HG02884 (cell line): ENCODE results near the gene PCDHGA8.
"Not testable (repeated sequence)": the region's sequence is repeated elsewhere in the genome, so short reads cannot be mapped to it uniquely, and the experiment has no call there.

Experiments used
- ATAC-seq: cut with Tn5 transposase; IDR thresholded peaks from one replicate; pipeline ENCODE4 v1.9.1; 2021; ENCODE audit warnings: mild to moderate bottlenecking, moderate library complexity; ENCODE audit not compliant: unreplicated experiment

PCDHGA8 gene

DNA sequence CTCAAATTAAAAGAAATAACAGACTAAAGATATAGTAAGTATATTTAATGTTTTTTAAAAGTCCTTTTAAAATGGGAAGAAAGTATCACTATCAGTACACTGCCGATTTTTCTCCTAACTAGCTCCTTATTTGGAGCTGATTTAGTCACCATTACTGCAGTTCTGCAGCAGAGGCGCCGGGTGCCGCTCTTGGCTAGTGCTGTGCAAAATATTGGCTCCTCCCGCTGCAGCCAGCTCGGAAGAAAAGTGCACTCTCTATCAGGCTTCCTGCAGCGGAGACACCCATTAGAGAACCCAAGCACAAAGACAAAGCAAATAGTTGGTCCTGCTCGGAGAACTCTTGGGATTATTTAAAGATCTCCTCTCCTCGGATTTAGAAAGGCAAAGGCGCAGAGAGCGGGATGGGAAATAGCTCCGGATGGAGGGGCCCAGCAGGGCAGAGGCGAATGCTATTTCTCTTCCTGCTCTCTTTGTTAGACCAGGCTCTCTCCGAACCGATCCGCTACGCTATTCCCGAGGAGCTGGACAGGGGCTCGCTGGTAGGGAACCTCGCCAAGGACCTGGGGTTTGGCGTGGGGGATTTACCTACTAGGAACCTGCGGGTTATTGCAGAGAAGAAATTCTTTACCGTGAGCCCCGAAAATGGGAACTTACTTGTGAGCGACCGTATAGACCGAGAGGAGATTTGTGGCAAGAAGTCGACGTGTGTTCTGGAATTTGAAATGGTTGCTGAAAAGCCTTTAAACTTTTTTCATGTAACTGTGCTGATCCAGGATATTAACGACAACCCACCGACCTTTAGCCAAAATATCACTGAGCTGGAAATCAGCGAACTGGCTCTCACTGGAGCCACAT is 22.2 kb upstream of the PCDHGA8 start, which contains the start of gene PCDHGB3:
PCDHGB3 (plus strand) TSS at position 249 of the 855 bp plus-strand sequence; CDS start at position 402, 153 bp downstream.
- ATAC-seq: peak; percentile 98

DNA sequence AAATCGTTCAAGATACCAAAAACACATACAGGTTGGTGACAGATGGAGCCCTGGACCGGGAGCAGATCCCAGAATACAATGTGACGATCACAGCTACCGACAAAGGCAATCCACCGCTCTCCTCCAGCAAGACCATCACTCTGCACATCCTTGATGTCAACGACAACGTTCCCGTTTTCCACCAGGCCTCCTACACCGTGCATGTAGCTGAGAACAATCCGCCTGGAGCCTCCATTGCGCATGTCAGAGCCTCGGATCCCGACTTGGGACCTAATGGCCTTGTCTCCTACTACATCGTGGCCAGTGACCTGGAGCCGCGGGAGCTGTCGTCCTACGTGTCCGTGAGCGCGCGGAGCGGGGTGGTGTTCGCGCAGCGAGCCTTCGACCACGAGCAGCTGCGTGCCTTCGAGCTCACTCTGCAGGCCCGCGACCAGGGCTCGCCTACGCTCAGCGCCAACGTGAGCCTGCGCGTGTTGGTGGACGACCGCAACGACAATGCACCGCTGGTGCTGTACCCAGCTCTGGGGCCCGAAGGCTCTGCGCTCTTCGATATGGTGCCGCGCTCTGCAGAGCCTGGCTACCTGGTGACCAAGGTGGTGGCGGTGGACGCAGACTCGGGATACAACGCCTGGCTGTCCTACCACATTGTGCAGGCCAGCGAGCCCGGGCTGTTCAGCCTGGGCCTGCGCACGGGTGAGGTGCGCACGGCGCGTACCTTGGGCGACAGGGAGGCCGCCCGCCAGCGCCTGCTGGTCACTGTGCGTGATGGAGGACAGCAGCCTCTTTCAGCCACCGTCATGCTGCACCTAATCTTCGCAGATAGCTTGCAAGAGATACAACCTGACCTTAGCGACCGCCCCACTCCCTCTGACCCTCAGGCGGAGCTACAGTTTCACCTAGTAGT is 20.6 kb upstream of the PCDHGA8 start:
- no peak for ATAC-seq

DNA sequence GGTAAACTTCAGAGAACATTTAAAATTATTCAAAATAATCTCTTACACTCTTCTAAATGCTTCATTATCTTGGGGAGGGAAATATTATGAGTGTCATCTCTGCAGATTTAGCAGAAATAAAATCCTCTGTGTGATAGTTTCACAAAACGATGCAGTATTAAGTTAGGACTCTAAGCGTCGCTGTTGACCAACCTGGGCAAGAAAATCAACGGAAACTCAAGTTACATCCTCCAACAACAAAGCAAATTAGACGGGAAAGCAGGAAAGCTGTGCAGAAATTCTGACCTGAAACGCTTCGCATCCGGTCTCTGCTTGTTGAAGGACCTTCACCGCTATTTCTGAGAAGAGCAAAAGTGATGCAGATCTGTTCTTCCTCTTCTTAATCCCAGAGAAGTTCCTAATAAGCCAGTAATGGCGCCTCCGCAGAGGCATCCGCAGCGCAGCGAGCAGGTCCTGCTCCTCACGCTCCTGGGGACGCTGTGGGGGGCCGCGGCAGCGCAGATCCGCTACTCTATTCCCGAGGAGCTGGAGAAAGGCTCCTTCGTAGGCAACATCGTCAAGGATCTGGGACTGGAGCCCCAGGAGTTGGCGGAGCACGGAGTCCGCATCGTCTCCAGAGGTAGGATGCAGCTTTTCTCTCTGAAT is 18.6 kb upstream of the PCDHGA8 start, which contains the start of gene PCDHGA6:
PCDHGA6 (plus strand) TSS at position 219 of the 645 bp plus-strand sequence; CDS start at position 412, 193 bp downstream.
- ATAC-seq: no peak

DNA sequence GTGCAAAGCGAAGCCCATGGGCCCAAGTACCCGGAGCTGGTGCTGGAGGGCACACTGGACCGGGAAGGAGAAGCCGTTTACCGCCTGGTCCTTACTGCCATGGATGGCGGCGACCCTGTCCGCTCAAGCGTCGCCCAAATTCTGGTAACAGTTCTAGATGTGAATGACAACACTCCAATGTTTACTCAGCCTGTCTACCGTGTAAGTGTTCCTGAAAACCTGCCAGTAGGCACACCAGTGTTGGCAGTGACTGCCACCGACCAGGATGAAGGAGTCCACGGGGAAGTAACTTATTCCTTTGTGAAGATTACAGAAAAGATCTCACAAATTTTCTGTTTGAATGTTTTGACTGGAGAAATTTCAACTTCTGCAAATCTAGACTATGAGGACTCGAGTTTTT is 17.8 kb upstream of the PCDHGA8 start:
- no peak for ATAC-seq

DNA sequence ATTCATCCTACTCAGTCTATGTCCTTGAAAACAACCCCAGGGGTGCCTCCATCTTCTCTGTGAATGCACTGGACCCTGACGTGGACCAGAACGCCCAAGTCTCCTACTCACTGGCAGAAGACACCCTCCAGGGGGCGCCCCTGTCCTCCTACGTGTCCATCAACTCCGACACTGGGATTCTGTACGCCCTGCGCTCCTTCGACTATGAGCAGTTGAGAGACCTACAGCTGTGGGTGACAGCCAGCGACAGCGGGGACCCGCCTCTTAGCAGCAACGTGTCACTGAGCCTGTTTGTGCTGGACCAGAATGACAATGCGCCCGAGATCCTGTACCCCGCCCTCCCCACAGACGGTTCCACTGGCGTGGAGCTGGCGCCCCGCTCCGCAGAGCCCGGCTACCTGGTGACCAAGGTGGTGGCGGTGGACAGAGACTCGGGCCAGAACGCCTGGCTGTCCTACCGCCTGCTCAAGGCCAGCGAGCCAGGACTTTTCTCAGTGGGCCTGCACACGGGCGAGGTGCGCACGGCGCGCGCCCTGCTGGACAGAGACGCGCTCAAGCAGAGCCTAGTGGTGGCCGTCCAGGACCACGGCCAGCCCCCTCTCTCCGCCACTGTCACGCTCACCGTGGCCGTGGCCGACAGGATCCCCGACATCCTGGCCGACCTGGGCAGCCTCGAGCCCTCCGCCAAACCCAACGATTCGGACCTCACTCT is 16.8 kb upstream of the PCDHGA8 start:
- ATAC-seq: not testable (repeated sequence)

DNA sequence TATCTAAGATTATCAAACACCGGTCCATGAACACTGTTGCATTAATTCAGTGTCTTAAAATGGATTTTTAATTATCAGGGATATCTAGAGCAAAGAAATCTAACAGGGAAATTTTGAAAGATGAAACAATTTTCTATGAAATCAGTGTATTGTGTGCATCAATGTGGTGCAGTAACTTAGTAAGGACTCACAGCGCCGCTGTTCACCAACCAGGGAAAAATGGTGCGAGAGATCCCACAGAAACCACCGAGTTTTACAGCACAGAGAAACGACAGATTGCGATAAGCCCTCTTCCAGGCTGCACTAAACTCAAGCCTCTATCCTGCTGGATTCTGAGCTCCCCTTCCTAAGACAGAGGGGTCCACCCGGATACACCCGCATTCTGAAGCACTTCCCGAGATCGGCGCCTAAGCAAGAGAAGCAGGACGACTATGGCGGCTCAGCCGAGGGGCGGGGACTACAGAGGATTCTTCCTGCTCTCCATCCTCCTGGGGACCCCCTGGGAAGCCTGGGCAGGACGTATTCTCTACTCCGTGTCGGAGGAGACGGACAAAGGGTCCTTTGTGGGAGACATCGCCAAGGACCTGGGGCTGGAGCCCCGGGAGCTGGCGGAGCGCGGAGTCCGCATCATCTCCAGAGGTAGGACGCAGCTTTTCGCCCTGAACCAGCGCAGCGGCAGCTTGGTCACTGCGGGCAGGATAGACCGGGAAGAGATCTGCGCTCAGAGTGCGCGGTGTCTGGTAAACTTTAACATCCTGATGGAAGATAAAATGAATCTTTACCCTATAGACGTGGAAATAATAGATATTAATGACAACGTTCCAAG is 9.8 kb upstream of the PCDHGA8 start, which contains the start of gene PCDHGA7:
PCDHGA7 (plus strand) TSS at position 274 of the 826 bp plus-strand sequence; CDS start at position 432, 158 bp downstream.
- ATAC-seq: no peak

DNA sequence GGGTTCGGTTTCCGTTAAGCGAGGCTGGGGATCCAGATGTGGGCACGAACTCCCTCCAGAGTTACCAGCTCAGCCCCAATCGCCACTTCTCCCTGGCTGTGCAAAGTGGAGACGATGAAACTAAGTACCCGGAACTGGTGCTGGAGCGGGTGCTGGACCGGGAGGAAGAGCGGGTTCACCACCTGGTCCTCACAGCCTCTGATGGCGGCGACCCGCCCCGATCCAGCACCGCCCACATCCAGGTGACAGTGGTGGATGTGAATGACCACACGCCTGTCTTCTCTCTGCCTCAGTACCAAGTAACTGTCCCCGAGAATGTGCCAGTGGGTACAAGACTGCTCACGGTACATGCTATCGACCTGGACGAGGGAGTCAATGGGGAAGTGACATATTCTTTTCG is 9.1 kb upstream of the PCDHGA8 start:
- no peak for ATAC-seq

DNA sequence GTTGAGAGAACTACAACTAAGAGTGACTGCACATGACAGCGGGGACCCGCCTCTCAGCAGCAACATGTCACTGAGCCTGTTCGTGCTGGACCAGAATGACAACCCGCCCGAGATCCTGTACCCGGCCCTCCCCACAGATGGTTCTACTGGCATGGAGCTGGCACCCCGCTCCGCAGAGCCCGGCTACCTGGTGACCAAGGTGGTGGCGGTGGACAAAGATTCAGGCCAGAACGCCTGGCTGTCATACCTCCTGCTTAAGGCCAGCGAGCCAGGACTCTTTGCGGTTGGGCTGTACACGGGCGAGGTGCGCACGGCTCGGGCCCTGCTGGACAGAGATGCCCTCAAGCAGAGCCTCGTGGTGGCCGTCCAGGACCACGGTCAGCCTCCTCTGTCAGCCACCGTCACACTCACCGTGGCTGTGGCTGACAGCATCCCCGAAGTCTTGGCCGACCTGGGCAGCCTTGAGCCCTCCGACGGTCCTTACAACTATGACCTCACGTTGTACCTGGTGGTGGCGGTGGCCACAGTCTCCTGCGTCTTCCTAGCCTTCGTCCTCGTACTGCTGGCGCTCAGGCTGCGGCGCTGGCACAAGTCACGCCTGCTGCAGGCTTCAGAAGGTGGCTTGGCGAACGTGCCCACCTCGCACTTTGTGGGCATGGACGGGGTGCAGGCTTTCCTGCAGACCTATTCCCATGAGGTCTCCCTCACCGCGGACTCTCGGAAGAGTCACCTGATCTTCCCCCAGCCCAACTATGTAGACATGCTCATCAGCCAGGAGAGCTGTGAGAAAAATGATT is 7.8 kb upstream of the PCDHGA8 start:
- ATAC-seq: no peak

DNA sequence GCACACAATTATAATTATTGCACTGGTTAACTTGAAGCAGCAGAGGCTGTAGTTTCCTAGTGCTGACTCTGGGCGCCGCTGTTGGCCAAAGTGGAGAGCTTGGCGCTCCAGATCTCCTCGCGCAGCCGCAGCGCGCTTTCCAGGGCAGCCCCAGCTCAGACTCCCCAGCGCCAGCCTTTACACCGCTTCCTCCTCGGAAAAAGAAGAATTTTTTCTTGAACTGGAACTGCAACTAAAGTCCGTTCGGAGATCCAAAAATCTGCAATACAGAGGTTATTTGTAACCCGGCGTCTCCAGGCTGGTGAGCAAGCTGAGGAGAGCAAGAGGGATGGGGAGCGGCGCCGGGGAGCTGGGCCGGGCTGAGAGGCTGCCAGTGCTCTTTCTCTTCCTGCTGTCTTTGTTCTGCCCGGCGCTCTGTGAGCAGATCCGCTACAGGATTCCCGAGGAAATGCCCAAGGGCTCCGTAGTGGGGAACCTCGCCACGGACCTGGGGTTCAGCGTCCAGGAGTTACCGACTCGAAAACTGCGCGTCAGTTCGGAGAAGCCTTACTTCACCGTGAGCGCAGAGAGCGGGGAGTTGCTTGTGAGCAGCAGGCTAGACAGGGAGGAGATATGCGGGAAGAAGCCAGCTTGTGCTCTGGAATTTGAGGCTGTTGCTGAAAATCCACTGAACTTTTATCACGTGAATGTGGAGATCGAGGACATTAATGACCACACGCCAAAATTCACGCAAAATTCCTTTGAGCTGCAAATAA is 4.7 kb upstream of the PCDHGA8 start, which contains the start of gene PCDHGB4:
PCDHGB4 (plus strand) TSS at position 142 of the 755 bp plus-strand sequence; CDS start at position 329, 187 bp downstream.
- peak; percentile 95 for ATAC-seq

DNA sequence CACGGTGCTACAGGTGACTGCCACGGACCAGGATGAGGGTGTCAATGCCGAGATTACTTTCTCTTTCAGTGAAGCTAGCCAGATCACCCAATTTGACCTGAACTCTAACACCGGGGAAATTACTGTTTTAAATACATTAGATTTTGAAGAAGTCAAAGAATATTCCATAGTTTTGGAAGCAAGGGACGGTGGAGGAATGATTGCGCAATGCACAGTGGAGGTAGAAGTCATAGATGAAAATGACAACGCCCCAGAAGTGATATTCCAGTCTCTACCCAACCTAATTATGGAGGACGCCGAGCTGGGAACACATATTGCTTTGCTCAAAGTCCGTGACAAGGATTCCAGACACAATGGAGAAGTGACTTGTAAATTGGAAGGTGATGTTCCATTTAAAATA is 3.8 kb upstream of the PCDHGA8 start:
- no peak for ATAC-seq

DNA sequence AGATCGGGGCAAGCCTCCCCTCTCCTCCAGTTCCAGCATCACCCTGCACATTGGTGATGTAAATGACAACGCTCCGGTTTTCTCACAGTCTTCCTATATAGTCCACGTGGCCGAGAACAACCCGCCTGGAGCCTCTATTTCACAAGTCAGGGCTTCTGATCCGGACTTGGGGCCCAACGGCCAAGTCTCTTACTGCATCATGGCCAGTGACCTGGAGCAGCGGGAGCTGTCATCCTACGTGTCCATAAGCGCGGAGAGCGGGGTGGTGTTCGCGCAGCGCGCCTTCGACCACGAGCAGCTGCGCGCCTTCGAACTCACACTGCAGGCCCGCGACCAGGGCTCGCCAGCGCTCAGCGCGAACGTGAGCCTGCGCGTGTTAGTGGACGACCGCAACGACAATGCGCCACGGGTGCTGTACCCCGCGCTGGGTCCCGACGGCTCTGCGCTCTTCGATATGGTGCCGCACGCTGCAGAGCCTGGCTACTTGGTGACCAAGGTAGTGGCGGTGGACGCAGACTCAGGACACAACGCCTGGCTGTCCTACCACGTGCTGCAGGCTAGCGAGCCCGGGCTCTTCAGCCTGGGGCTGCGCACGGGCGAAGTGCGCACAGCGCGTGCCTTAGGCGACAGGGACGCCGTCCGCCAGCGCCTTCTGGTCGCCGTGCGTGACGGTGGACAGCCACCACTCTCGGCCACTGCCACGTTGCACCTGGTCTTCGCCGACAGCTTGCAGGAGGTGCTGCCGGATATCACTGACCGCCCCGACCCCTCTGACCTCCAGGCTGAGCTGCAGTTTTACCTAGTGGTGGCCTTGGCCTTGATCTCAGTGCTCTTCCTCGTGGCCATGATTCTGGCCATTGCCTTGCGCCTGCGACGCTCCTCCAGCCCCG is 3.0 kb upstream of the PCDHGA8 start:
- ATAC-seq: no peak

DNA sequence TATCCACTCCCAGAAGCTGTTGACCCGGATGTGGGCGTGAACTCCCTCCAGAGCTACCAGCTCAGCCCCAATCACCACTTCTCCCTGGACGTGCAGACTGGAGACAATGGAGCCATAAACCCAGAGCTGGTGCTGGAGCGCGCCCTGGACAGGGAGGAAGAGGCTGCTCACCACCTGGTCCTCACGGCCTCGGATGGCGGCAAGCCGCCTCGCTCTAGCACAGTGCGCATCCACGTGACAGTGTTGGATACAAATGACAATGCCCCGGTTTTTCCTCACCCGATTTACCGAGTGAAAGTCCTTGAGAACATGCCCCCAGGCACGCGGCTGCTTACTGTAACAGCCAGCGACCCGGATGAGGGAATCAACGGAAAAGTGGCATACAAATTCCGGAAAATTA is 834 bp downstream of the PCDHGA8 start:
- ATAC-seq: no peak

DNA sequence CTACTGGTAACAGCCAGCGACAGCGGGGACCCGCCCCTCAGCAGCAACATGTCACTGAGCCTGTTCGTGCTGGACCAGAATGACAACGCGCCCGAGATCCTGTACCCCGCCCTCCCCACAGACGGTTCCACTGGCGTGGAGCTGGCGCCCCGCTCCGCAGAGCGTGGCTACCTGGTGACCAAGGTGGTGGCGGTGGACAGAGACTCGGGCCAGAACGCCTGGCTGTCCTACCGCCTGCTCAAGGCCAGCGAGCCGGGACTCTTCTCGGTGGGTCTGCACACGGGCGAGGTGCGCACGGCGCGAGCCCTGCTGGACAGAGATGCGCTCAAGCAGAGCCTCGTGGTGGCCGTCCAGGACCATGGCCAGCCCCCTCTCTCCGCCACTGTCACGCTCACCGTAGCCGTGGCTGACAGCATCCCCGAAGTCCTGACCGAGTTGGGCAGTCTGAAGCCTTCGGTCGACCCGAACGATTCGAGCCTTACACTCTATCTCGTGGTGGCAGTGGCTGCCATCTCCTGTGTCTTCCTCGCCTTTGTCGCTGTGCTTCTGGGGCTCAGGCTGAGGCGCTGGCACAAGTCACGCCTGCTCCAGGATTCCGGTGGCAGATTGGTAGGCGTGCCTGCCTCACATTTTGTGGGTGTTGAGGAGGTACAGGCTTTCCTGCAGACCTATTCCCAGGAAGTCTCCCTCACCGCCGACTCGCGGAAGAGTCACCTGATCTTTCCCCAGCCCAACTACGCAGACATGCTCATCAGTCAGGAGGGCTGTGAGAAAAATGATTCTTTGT is 2.2 kb downstream of the PCDHGA8 start:
- not testable (repeated sequence) for ATAC-seq

DNA sequence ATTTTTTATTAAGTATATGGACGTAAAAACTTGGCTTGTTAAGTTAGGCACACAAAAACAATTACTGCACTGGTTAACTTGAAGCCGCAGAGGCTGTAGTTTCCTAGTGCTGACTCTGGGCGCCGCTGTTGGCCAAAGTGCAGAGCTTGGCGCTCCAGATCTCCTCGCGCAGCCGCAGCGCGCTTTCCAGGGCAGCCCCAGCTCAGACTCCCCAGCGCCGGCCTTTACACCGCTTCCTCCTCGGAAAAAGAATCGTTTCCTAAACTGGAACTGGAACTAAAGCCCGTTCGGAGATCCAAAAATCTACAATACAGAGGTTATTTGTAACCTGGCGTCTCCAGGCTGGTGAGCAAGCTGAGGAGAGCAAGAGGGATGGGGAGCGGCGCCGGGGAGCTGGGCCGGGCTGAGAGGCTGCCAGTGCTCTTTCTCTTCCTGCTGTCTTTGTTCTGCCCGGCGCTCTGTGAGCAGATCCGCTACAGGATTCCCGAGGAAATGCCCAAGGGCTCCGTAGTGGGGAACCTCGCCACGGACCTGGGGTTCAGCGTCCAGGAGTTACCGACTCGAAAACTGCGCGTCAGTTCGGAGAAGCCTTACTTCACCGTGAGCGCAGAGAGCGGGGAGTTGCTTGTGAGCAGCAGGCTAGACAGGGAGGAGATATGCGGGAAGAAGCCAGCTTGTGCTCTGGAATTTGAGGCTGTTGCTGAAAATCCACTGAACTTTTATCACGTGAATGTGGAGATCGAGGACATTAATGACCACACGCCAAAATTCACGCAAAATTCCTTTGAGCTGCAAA is 5.5 kb downstream of the PCDHGA8 start, which contains the start of gene PCDHGB5:
PCDHGB5 (plus strand) TSS at position 192 of the 796 bp plus-strand sequence; CDS start at position 373, 181 bp downstream.
- peak; percentile 63 for ATAC-seq

DNA sequence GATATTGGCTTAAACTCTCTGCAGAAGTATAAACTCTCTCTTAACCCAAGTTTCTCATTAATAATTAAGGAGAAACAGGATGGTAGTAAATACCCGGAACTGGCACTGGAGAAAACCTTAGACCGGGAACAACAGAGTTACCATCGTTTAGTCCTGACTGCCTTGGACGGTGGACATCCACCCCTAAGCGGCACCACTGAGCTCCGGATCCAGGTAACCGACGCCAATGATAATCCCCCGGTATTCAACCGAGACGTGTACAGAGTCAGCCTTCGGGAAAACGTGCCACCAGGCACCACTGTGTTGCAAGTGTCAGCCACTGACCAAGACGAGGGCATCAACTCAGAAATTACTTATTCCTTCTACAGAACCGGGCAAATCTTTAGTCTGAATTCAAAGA is 6.2 kb downstream of the PCDHGA8 start:
- no peak for ATAC-seq
